OCI-LY3 (cell line): ENCODE data around the gene NRP2.

Experiments
- H2AFZ ChIP-seq: fragments of 200-600, 300-600 bp; shearing (Covaris generic); 2 replicates; pipeline ENCODE4 v1.6.0; 2014; ENCODE audit warnings: antibody characterized with exemption, low read depth, low read length
- H3K27ac ChIP-seq: fragments of 200-600, 300-600 bp; sonication (generic); 2 replicates; pipeline ENCODE4 v1.5.1; 2014; ENCODE audit warnings: mild to moderate bottlenecking, low read length, moderate library complexity, mixed read lengths
- H3K27me3 ChIP-seq: fragments of 200-600, 300-600 bp; sonication (generic); 2 replicates; pipeline ENCODE4 v1.6.1; 2014; ENCODE audit warnings: low read depth, low read length, mixed read lengths
- H3K36me3 ChIP-seq: fragments of 200-600, 300-600 bp; sonication (generic); replicated peaks from 2 replicates; pipeline ENCODE3; 2014; ENCODE audit warnings: low read depth, low read length, mixed read lengths
- H3K4me1 ChIP-seq: fragments of 300-600, 200-600 bp; sonication (generic); 2 replicates; pipeline ENCODE4 v1.6.1; 2014; ENCODE audit warnings: low read length, mixed read lengths
- H3K4me2 ChIP-seq: fragments of 200-600, 300-600 bp; sonication (generic); 2 replicates; pipeline ENCODE4 v1.6.1; 2014; ENCODE audit warnings: low read length, mixed read lengths
- H3K4me3 ChIP-seq: fragments of 300-600, 200-600 bp; sonication (generic); 2 replicates; pipeline ENCODE4 v1.5.1; 2014; ENCODE audit warnings: antibody characterized with exemption, mild to moderate bottlenecking, low read length, moderate library complexity
- H3K79me2 ChIP-seq: fragments of 300-600, 200-600 bp; shearing (Covaris generic); 2 replicates; pipeline ENCODE4 v1.6.1; 2014; ENCODE audit warnings: mild to moderate bottlenecking, low read length, mixed read lengths
- H3K9ac ChIP-seq: fragments of 300-600, 200-600 bp; shearing (Covaris generic); 2 replicates; pipeline ENCODE4 v1.6.0; 2014; ENCODE audit warnings: mild to moderate bottlenecking, low read length, moderate library complexity
- H3K9me3 ChIP-seq: fragments of 200-600, 300-600 bp; shearing (Covaris generic); 2 replicates; pipeline ENCODE4 v1.6.1; 2014; ENCODE audit warnings: low read length, mixed read lengths; ENCODE audit not compliant: insufficient read depth
- H4K20me1 ChIP-seq: fragments of 200-600, 300-600 bp; sonication (generic); 2 replicates; pipeline ENCODE4 v1.6.1; 2016; ENCODE audit warnings: low read length, mixed read lengths; ENCODE audit not compliant: insufficient read depth
- EZH2phosphoT487 ChIP-seq: fragments of 200-600 bp; shearing (Covaris generic); IDR thresholded peaks from 2 replicates; pipeline ENCODE4 v1.6.1; 2018; ENCODE audit warnings: antibody characterized with exemption, mixed run types, low read depth
- TF ChIP-seq, protein P1 (sequence below): fragments of 200-600, 300-600 bp; sonication (generic); IDR thresholded peaks from 2 replicates; pipeline ENCODE4 v1.5.1; 2014; ENCODE audit warnings: antibody characterized with exemption, low read length, low read depth

Gene NRP2

DNA sequence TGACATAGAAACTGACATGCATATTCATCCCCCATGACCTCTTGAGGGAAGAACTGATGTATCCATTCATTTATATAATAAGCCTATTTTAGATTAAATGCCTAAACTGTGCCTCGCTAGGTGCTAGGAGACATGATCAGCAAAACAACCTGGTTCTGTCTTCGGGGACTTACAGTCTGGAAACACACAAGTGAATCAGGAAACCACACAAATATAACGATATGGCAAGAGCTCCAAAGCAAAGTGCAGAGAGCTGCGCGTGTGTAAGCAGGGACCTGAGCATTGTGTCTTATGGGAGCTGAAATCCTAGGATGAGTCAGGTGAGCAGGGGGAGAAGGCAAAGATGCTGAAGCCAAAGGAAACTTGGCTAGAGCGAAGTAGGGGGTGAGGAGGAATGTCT is 120.6 kb downstream of the NRP2 start:
- Histone ChIP-seq H3K4me1 (no peaks in the 10 kb centered on the region), H3K36me3 (no peaks in the 10 kb centered on the region), H3K9me3 (no peaks in the 10 kb centered on the region; the same call in 1 of the 2 replicates), H3K4me3 (no peak overlapping the region), H3K79me2 (no peaks in the 10 kb centered on the region), H3K27me3 (peaks cover 22% of the 10 kb centered on the region), H2AFZ (no peak overlapping the region), H4K20me1 (no peaks in the 10 kb centered on the region), H3K27ac (no peak overlapping the region), H3K4me2 (no peak overlapping the region), H3K9ac (no peak overlapping the region)
- TF ChIP-seq, protein P1, sequence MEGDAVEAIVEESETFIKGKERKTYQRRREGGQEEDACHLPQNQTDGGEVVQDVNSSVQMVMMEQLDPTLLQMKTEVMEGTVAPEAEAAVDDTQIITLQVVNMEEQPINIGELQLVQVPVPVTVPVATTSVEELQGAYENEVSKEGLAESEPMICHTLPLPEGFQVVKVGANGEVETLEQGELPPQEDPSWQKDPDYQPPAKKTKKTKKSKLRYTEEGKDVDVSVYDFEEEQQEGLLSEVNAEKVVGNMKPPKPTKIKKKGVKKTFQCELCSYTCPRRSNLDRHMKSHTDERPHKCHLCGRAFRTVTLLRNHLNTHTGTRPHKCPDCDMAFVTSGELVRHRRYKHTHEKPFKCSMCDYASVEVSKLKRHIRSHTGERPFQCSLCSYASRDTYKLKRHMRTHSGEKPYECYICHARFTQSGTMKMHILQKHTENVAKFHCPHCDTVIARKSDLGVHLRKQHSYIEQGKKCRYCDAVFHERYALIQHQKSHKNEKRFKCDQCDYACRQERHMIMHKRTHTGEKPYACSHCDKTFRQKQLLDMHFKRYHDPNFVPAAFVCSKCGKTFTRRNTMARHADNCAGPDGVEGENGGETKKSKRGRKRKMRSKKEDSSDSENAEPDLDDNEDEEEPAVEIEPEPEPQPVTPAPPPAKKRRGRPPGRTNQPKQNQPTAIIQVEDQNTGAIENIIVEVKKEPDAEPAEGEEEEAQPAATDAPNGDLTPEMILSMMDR = no peak
- no peak for TF ChIP-seq EZH2phosphoT487

DNA sequence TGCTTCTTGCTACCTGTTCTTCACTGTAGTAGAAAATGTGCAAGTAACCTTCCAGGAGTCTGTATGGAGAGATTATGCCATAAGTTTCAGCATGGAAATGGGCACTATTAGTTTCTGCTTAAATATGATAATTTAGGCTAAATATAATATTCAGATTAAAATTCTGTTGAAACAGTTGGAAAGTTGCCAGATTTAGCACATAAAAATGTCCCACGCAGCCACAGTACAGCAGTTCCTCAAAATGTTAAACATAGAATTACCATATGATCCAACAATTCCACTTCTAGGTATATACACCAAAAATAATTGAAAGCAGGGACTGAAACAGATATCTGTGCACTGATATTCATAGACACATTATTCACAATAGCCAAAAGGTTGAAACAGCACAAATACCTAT is 121.2 kb downstream of the NRP2 start:
- no peaks in the 10 kb centered on the region for H3K79me2 ChIP-seq
- no peak for TF ChIP-seq EZH2phosphoT487
- TF ChIP-seq, protein P1 = no peak

DNA sequence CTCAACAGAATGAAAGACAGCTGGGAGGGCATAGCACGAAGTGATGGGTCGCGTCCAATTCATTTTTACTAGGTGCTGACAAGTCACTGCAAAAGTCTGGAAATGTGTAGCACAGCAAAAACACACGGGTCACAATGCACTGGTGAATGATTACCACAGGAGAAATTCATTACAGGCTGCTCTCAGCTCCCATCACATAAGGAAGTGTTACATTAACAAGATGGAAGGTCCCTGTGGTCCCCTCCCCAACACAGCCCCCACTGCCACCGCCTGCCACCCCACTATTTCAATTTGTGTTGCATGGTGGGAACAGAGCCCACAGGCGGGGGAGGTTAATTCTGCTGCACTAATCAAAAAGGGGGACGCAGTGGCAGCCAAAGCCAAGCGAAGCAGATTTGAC is 122.8 kb downstream of the NRP2 start:
- H3K9me3 ChIP-seq = no peaks in the 10 kb centered on the region
- H3K9ac ChIP-seq = no peak overlapping the region
- peaks cover 31% of the 10 kb centered on the region for H3K27me3 ChIP-seq
- H3K79me2 ChIP-seq = no peaks in the 10 kb centered on the region
- no peaks in the 10 kb centered on the region for H4K20me1 ChIP-seq
- no peaks in the 10 kb centered on the region for H3K4me1 ChIP-seq
- no peak overlapping the region for H3K4me2 ChIP-seq
- no peak overlapping the region for H3K27ac ChIP-seq
- H2AFZ ChIP-seq = no peak overlapping the region
- TF ChIP-seq, protein P1 = no peak
- no peak for TF ChIP-seq EZH2phosphoT487
- no peak overlapping the region for H3K4me3 ChIP-seq
- no peaks in the 10 kb centered on the region for H3K36me3 ChIP-seq

More for the DNA sequence above, 121.2 kb downstream of the NRP2 start:
- Histone ChIP-seq H3K27me3 (peaks cover 26% of the 10 kb centered on the region), H3K36me3 (no peaks in the 10 kb centered on the region), H3K9ac (no peak overlapping the region), H2AFZ (no peak overlapping the region), H3K4me2 (no peak overlapping the region), H4K20me1 (no peaks in the 10 kb centered on the region), H3K4me3 (no peak overlapping the region), H3K27ac (no peak overlapping the region), H3K9me3 (no peaks in the 10 kb centered on the region; the same call in 1 of the 2 replicates), H3K4me1 (no peaks in the 10 kb centered on the region)

DNA sequence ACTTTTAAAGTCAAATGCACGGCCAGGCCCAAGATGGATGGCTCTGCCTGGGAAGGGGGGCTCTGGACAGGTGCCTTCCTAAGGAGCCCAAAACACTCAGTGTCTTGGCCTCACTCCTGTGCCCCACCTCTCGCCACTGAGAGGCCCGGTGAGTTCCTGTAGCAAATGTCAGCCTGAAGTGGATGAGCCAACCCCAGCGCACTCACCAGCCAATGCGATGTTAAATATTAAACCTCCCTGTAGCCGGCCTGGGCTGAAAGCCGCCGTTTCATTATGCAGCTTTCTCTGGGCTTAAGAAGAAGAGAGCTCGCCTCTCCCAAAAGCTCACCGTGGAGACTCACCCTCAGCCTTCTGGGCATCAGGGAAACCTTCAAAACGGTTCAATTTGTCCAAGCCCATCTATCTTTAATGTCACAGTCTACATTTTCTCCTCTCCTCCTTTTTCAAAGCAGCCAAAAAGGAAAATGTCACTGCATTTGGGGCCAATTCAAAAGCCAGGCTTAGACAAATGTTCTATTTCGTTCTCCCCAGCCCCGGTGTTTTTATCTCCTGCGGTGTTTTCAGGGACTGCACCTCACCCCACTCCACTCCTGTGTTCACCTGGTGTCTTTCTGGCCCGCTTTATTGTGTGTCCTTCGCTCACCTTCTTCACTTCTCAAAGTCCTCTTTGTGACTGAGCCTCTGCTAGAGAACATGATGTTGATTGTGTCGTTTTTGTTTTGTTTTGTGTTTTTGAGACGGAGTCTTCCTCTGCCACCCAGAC is 124.0 kb downstream of the NRP2 start:
- Histone ChIP-seq H3K4me2 (no peak overlapping the region), H3K9me3 (no peaks in the 10 kb centered on the region), H3K27ac (no peak overlapping the region), H3K4me3 (no peak overlapping the region), H3K79me2 (no peaks in the 10 kb centered on the region), H4K20me1 (no peaks in the 10 kb centered on the region), H3K36me3 (no peaks in the 10 kb centered on the region), H3K4me1 (no peaks in the 10 kb centered on the region), H3K9ac (no peak overlapping the region), H3K27me3 (peaks cover 31% of the 10 kb centered on the region), H2AFZ (no peak overlapping the region)
- TF ChIP-seq EZH2phosphoT487 = no peak
- TF ChIP-seq, protein P1 = no peak
